ENCODE measurements around the gene MMP7.

GRCh38 chr11:102510439-102511135, 20.0 kb downstream of the MMP7 start:
- TF ChIP-seq CTCF (IDR thresholded peaks at IDR 0.05) (no peak), POLR2A (IDR thresholded peaks at IDR 0.05) (no peak)

All from adrenal gland (tissue), 5 donors.